IPS-15b (cell line): ENCODE measurements around the gene ABHD2.
"Not testable (repeated sequence)": the region's sequence is repeated elsewhere in the genome, so short reads cannot be mapped to it uniquely, and the experiment has no call there.

Experiments used
- H3K27me3 ChIP-seq: one replicate; pipeline ENCODE4 v1.6.1; 2013; ENCODE audit warnings: low read length; ENCODE audit not compliant: control insufficient read depth, insufficient read depth
- H3K36me3 ChIP-seq: one replicate; pipeline ENCODE4 v1.6.1; 2013; ENCODE audit warnings: low read length; ENCODE audit not compliant: control insufficient read depth, insufficient read depth
- H3K4me1 ChIP-seq: one replicate; pipeline ENCODE4 v1.6.1; 2013; ENCODE audit warnings: mild to moderate bottlenecking, low read length; ENCODE audit not compliant: control insufficient read depth, insufficient read depth
- H3K4me3 ChIP-seq: one replicate; pipeline ENCODE4 v1.5.1; 2013; ENCODE audit warnings: low read depth, low read length
- H3K9ac ChIP-seq: one replicate; pipeline ENCODE4 v1.6.1; 2013; ENCODE audit warnings: low read depth, mild to moderate bottlenecking, low read length
- H3K9me3 ChIP-seq: one replicate; pipeline ENCODE4 v1.6.1; 2013; ENCODE audit warnings: mild to moderate bottlenecking, low read length; ENCODE audit not compliant: control insufficient read depth, insufficient read depth

The ABHD2 gene, protein sequence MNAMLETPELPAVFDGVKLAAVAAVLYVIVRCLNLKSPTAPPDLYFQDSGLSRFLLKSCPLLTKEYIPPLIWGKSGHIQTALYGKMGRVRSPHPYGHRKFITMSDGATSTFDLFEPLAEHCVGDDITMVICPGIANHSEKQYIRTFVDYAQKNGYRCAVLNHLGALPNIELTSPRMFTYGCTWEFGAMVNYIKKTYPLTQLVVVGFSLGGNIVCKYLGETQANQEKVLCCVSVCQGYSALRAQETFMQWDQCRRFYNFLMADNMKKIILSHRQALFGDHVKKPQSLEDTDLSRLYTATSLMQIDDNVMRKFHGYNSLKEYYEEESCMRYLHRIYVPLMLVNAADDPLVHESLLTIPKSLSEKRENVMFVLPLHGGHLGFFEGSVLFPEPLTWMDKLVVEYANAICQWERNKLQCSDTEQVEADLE

DNA sequence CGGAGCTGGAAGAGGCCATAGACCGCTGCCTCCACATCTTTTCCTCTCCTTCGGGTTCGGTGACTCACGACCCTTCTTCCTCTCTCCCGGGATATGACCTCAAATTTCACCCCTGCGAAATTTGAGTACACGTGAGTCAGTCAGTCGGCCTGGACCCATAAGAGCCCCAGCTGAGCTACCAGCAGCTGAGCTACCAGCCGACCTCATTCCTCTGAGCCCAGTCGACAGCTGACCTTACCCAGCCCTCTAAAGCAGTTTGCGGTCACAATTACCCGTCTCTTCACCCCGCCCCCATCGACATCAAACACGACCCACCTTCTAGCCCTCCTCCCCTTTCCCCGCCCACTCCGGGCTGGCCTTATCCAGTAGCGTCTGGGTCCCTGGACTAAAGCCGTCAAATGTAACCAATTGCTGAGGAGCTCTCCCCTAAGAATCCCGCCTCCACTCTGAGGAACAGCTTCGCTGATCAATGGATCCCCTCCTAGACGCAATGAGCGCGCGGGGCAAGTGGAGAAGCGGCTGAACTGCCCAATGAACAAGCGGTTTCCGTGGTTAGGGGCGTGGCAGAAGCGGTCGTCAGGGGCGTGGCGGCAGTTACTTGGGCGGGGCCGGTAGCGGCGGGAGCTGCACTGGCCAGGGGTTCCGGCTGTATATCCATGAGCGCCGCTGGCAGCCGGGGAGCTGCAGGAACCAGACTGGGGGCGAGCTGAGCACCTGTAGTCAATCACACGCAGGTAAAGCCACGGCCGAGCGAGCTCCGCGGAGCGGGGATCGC, at the start of gene ABHD2:
Gene ABHD2, plus strand, starts transcription at position 627 of the 775 bp plus-strand sequence. CDS start 27,872 bp downstream, outside the sequence.
- Histone ChIP-seq H3K9me3 (no peaks in the 10 kb centered on the region), H3K9ac (peak within 1 kb of the TSS; percentile 38), H3K27me3 (peaks cover 3% of the 10 kb centered on the region), H3K4me1 (peaks cover 10% of the 10 kb centered on the region), H3K4me3 (peak within 1 kb of the TSS; percentile 80), H3K36me3 (no peaks in the 10 kb centered on the region)

DNA sequence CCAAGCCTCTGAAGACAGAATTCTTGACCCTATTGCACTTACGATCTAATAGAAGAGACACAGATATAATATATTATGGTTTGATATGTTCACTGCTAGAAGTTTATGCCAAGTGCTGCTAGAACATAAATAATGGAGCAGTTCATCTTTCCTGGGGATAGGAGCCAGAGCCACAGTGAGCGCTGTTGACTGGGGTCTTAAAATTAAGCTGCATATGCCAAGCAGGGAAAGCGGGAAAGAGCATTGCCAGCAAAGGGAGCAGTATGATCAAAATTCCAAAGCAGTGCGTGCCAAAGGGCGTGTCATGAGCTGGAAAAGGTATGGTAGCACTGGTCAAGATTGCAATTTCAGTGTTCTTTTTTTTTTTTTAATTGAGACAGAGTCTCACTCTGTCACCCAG, 49.1 kb upstream of the ABHD2 start:
- Histone ChIP-seq H3K9ac (no peak overlapping the region), H3K36me3 (no peaks in the 10 kb centered on the region), H3K4me1 (no peaks in the 10 kb centered on the region), H3K4me3 (no peak overlapping the region), H3K27me3 (no peaks in the 10 kb centered on the region), H3K9me3 (no peaks in the 10 kb centered on the region)

DNA sequence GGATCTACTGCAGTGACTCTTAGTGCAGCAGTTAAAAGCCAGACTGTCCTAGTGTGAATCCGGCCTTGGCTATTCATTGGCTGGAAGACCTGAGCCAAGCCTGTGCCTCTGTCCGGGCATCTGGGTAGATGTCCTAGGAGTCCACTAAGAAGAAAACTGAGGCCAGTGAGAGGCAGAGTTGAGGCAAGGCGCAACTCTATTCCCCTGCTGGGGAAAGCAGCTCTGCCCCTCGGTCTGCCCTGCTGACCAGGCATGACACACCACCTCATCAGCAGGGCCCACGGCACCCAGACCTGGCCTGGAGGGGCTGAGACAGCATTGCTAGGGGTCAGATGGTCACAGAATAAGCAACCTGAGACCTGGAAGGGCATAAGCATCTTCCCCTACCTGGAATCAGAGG, 46.7 kb upstream of the ABHD2 start:
- no peak overlapping the region for H3K9ac ChIP-seq
- H3K27me3 ChIP-seq = no peaks in the 10 kb centered on the region
- H3K9me3 ChIP-seq = no peaks in the 10 kb centered on the region
- H3K36me3 ChIP-seq = no peaks in the 10 kb centered on the region
- no peak overlapping the region for H3K4me3 ChIP-seq
- no peaks in the 10 kb centered on the region for H3K4me1 ChIP-seq

DNA sequence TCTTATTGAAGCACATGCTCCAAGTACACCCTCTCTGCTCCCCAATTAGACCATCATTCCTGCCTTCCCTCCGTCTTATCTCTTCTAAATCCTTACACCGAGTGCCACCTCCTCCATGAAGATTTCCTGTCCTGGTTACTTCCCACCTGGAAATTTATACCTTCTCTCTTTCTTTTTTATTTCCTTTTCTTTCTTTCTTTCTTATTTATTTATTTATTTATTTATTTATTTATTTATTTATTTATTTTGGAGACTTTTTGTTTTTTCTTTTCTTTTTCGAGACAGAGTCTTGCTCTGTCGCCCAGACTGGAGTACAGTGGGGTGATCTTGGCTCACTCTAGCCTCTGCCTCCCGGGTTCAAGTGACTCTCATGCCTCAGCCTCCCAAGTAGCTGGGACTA, 45.9 kb upstream of the ABHD2 start:
- Histone ChIP-seq H3K27me3 (no peaks in the 10 kb centered on the region), H3K9ac (no peak overlapping the region), H3K4me3 (no peak overlapping the region), H3K9me3 (no peaks in the 10 kb centered on the region), H3K36me3 (no peaks in the 10 kb centered on the region), H3K4me1 (no peaks in the 10 kb centered on the region)

DNA sequence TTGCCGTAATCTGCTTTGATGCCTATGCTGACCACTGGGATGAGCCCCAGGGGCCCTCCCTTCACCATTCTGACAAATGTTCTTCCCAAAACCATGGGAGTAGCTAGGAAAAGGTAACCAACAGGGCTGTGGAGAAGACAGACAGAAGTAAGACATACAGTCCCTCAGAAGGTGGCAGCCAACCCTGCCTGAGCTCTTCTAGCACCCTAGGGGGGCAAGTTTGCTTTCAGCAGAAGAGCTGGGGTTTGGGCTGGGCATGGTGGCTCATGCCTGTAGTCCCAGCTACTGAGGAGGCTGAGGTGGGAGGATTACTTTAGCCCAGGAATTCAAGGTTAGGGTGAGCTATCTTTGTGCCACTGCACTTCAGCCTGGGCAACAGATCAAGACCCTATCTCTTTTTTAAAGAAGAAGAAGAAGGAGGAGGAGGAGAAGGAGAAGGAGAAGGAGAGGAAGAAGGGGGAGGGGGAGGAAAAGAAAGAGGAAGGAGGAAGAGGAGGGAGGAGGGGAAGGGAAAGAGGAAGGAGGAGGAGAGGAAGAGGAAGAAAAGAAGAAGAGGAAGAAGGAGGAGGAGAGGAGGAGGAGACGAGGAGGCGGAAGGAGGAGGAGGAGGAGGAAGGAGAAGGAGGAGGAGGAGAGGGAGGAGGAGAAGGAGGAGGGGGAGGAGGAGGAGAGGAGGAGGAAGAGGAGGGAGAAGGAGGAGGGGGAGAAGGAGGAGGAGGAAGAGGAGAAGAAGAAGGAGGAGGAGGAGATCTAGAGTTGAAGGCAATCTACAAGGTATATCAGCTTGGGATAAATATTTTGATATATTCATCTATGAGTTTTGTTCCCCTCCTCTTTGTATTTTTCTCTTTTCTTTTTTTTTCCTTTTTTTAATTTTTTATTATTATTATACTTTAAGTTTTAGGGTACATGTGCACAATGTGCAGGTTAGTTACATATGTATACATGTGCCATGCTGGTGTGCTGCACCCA, 44.9 kb upstream of the ABHD2 start:
- no peak overlapping the region for H3K4me3 ChIP-seq
- H3K9me3 ChIP-seq = no peaks in the 10 kb centered on the region
- no peak overlapping the region for H3K9ac ChIP-seq
- H3K36me3 ChIP-seq = no peaks in the 10 kb centered on the region
- H3K27me3 ChIP-seq = no peaks in the 10 kb centered on the region
- H3K4me1 ChIP-seq = no peaks in the 10 kb centered on the region

DNA sequence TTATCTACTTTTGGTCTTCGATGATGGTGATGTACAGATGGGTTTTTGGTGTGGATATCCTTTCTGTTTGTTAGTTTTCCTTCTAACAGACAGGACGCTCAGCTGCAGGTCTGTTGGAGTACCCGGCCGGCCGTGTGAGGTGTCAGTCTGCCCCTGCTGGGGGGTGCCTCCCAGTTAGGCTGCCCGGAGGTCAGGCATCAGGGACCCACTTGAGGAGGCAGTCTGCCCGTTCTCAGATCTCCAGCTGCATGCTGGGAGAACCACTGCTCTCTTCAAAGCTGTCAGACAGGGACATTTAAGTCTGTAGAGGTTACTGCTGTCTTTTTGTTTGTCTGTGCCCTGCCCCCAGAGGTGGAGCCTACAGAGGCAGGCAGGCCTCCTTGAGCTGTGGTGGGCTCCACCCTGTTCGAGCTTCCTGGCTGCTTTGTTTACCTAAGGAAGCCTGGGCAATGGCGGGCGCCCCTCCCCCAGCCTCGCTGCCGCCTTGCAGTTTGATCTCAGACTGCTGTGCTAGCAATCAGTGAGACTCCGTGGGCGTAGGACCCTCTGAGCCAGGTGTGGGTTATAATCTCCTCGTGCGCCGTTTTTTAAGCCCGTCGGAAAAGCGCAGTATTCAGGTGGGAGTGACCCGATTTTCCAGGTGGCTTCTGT, 39.1 kb upstream of the ABHD2 start:
- not testable (repeated sequence) for H3K9ac ChIP-seq, H3K4me1 ChIP-seq

DNA sequence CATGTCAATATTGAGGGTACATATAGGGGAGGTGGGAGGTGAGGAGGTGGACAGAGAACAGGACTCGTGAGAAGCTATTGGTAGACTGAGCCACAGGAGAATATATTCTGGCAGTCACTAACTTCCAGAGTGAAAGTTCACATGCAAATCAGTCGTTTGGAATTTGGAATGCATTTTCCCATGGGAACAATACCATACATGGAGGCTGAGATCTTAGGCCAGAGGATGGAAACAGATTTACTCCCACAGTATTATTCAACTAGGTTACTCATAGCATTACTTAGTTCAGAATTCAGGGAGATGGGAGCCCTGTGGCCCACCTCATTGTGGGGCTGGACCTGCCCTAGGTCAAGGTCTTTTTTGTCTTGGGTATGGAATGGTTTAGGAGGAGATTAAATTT, 36.4 kb upstream of the ABHD2 start:
- Histone ChIP-seq H3K27me3 (no peaks in the 10 kb centered on the region), H3K9ac (no peak overlapping the region), H3K9me3 (no peaks in the 10 kb centered on the region), H3K36me3 (no peaks in the 10 kb centered on the region), H3K4me1 (no peaks in the 10 kb centered on the region), H3K4me3 (no peak overlapping the region)

More for the DNA sequence above, 39.1 kb upstream of the ABHD2 start:
- H3K36me3 ChIP-seq, H3K9me3 ChIP-seq, H3K4me3 ChIP-seq, H3K27me3 ChIP-seq: not testable (repeated sequence)

DNA sequence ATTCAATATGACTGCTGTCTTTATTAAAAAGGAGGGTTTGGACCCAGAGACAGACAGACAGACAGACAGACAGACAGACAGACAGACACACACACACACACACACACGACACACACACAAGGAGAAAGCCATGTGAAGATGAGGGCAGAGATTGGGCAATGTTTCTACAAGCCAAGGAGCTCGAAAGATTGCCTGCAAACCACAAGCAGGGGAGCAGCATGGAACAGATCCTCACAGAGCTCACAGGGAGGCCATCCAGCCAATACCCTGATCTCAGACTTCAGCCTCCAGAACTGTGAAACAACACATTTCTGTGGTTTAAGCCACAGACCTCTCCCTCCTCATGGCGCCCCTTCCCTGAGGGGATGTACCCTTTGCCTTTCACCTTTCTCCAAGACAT, 35.8 kb upstream of the ABHD2 start:
- Histone ChIP-seq H3K4me3 (no peak overlapping the region), H3K27me3 (no peaks in the 10 kb centered on the region), H3K36me3 (no peaks in the 10 kb centered on the region), H3K9me3 (no peaks in the 10 kb centered on the region), H3K4me1 (no peaks in the 10 kb centered on the region), H3K9ac (no peak overlapping the region)

DNA sequence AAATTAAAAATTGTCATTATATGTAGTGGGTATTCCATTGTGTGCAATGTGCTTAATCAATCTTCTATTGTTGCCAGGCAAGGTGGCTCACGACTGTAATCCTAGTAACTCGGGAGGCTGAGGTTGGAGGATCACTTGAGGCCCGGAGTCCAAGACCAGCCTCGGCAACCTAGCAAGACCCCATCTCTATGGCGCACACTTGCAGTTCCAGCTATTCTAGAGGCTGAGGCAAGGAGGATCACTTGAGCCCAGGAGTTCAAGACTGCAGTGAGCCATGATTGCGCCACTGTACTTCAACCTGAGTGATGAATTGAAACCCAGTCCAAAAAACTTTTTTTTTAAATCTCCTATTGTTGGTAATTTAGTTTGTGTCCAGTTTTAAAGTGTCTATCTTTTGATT, 33.4 kb upstream of the ABHD2 start:
- Histone ChIP-seq H3K9me3 (no peaks in the 10 kb centered on the region), H3K4me3 (no peak overlapping the region), H3K9ac (no peak overlapping the region), H3K27me3 (no peaks in the 10 kb centered on the region), H3K36me3 (no peaks in the 10 kb centered on the region), H3K4me1 (no peaks in the 10 kb centered on the region)

DNA sequence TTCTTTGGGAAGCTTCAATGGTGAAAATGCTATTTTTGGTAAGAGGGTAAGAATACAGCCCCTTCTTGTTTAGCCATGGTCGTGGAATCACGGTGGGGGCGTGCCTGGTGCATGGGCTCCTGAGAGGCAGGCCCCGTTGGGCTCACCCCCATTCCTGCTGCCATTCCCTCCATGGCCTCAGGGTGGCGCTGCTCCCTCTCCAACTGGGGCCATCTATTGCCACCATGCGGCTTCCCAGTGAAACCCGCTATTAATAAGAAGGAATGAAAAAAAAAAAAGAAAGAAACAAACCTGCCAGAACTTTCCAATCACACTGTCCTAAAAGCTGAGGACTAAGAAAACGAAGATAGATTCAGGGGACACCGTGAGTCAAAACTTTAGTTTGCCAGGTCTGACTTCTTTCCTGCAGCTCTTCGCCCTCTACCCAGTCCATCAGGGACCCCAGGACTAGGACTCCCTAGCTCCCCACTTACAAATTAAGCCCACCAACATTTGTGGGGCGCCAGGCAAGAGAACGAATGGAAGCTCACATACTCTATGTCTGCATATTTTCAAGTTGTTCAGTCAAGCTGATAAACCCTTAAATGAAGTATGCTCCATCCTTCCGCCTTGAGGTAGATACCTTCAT, 30.6 kb upstream of the ABHD2 start:
- Histone ChIP-seq H3K4me1 (no peaks in the 10 kb centered on the region), H3K27me3 (no peaks in the 10 kb centered on the region), H3K4me3 (no peak overlapping the region), H3K9me3 (no peaks in the 10 kb centered on the region), H3K36me3 (no peaks in the 10 kb centered on the region), H3K9ac (no peak overlapping the region)

DNA sequence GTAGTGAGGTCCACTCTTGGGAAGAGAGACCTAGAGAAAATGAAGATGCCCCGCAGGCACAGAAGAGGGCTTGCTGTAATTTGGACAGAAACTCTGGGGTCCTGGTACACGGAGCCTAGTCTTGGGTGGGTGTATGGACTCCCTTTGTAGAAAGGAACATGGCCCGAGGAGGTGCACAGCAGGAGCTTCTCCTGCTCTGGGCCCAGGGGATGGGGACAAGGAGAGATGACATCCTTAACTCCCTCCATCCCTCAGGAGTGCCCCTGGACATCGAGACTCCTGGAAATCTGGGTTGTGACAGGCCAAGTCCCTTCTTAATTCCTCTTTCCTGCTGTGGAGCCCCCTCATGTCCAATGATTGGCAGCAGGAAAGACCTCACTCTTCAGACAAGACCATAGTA, 29.9 kb upstream of the ABHD2 start:
- Histone ChIP-seq H3K9me3 (no peaks in the 10 kb centered on the region), H3K4me1 (no peaks in the 10 kb centered on the region), H3K4me3 (no peak overlapping the region), H3K9ac (no peak overlapping the region), H3K36me3 (no peaks in the 10 kb centered on the region), H3K27me3 (no peaks in the 10 kb centered on the region)
